ENCODE data around the gene SART3. TPM values are rescaled to one million over a fixed set of nuclear protein-coding genes. Genes with fewer than 3 reads are reported as not detected.
"Not testable (repeated sequence)": the region's sequence is repeated elsewhere in the genome, so short reads cannot be mapped to it uniquely, and the experiment has no call there.

SART3 gene
- total RNA-seq, 1 donor from 2014 or later = 39.6 TPM

GRCh38 chr12:108582509-108582908 is 21.5 kb upstream of the SART3 start:
- no peak for DNase-seq (ENCODE audit: low read depth)

- no peak for DNase-seq (ENCODE audit: low read depth)
Observed at GRCh38 chr12:108581311-108582227, 20.6 kb upstream of the SART3 start.

- no peak for DNase-seq (ENCODE audit: low read depth)
Observed at GRCh38 chr12:108580531-108580930, 19.6 kb upstream of the SART3 start.

GRCh38 chr12:108578813-108579212 is 17.8 kb upstream of the SART3 start:
- no peak for DNase-seq (ENCODE audit: low read depth)

- DNase-seq (ENCODE audit: low read depth) = no peak
Observed at GRCh38 chr12:108578264-108578663, 17.3 kb upstream of the SART3 start.

GRCh38 chr12:108577458-108577857 is 16.5 kb upstream of the SART3 start:
- no peak for DNase-seq (ENCODE audit: low read depth)

- DNase-seq (ENCODE audit: low read depth) = peak; percentile 99
Observed at GRCh38 chr12:108576660-108577234, 15.8 kb upstream of the SART3 start.

GRCh38 chr12:108575199-108575912 is 14.4 kb upstream of the SART3 start:
- no peak for DNase-seq (ENCODE audit: low read depth)

GRCh38 chr12:108574276-108574675 is 13.3 kb upstream of the SART3 start:
- not testable (repeated sequence) for DNase-seq (ENCODE audit: low read depth)

GRCh38 chr12:108573317-108573716 is 12.3 kb upstream of the SART3 start:
- DNase-seq (ENCODE audit: low read depth) = no peak

- DNase-seq (ENCODE audit: low read depth) = no peak
Observed at GRCh38 chr12:108572166-108572790, 11.3 kb upstream of the SART3 start.

GRCh38 chr12:108571609-108572165 is 10.7 kb upstream of the SART3 start:
- no peak for DNase-seq (ENCODE audit: low read depth)

GRCh38 chr12:108570743-108571608 is 10.0 kb upstream of the SART3 start:
- peak; percentile 67 for DNase-seq (ENCODE audit: low read depth)

- DNase-seq (ENCODE audit: low read depth) = no peak
Observed at GRCh38 chr12:108568338-108569154, 7.6 kb upstream of the SART3 start.

GRCh38 chr12:108567406-108568337 is 6.7 kb upstream of the SART3 start:
- DNase-seq (ENCODE audit: low read depth) = no peak

GRCh38 chr12:108566452-108566851 is 5.5 kb upstream of the SART3 start:
- no peak for DNase-seq (ENCODE audit: low read depth)

GRCh38 chr12:108565976-108566375 is 5.0 kb upstream of the SART3 start:
- peak; percentile 90 for DNase-seq (ENCODE audit: low read depth)

GRCh38 chr12:108565146-108565545 is 4.2 kb upstream of the SART3 start:
- no peak for DNase-seq (ENCODE audit: low read depth)

All from myocyte (in vitro differentiated cells).